ENCODE measurements around the gene ITGB3. TPM values are rescaled to one million over a fixed set of nuclear protein-coding genes. Genes with fewer than 3 reads are reported as not detected.

The ITGB3 gene
- total and polyA plus RNA-seq, 10 of the 15 experiments (the other 5 are each of a cell fraction or from before 2014, with no cell fraction given), result 0.69 to 22.8 (median 13.6) TPM

DNA sequence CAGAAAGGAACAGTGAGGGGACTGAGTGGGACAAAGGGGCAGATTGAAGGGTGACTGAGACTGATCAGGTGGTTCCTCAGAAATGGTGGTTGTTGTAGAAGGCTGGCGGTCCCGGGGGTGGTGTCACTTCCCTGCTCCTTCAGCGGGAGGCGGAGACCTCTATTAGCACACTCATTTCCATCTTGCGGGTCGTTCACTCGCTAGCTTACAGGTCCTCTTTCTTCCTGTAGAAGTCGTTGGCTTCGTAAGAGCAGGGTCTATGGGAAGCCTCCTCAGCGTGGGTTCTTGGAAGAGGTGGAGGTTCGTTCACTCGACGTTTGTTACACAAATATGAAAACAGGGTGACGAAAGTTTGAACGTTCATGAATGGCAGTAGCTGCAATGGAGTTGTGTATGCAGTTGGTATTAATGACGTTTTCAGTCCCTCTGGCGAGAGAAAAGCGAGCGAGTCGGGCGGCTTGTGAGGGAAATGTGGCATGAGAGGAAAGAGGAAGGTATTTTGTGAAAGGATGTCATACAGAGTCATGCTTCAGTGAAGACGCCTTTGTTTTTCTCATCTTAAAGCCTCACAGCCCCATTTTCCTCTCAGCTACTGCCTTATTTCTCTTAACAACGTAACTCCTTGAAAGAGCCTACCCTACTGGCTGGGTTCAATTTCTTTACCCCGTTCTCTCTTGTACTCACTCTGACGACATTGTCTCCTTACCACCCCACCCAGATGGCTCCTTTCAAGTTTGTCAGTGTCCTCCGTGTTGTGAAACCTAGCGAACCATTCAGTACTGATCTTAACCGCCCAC is 70.8 kb downstream of the ITGB3 start (continued):
- TF ChIP-seq, protein P1, sequence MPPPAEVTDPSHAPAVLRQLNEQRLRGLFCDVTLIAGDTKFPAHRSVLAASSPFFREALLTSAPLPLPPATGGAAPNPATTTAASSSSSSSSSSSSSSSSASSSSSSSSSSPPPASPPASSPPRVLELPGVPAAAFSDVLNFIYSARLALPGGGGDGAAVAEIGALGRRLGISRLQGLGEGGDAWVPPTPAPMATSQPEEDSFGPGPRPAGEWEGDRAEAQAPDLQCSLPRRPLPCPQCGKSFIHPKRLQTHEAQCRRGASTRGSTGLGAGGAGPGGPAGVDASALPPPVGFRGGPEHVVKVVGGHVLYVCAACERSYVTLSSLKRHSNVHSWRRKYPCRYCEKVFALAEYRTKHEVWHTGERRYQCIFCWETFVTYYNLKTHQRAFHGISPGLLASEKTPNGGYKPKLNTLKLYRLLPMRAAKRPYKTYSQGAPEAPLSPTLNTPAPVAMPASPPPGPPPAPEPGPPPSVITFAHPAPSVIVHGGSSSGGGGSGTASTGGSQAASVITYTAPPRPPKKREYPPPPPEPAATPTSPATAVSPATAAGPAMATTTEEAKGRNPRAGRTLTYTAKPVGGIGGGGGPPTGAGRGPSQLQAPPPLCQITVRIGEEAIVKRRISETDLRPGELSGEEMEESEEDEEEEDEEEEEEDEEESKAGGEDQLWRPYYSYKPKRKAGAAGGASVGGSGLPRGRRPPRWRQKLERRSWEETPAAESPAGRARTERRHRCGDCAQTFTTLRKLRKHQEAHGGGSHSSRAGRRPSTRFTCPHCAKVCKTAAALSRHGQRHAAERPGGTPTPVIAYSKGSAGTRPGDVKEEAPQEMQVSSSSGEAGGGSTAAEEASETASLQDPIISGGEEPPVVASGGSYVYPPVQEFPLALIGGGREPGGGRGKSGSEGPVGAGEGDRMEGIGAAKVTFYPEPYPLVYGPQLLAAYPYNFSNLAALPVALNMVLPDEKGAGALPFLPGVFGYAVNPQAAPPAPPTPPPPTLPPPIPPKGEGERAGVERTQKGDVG (CRISPR knock-in tag; IDR thresholded peaks at IDR 0.05), result peak; percentile 28; the same call in 1 of the 2 replicates
- TF ChIP-seq ATF7 (IDR thresholded peaks at IDR 0.05; ENCODE audit: low read depth) (peak; percentile 45; the same call in 1 of the 2 replicates), NRF1 (conservative IDR thresholded peaks at IDR 0.05; ENCODE audit: low read depth, low read length) (no peak), BRCA1 (IDR thresholded peaks at IDR 0.05; ENCODE audit: low read depth, low read length) (no peak), RAD51 (IDR thresholded peaks at IDR 0.05) (peak; percentile 27; the same call in 1 of the 2 replicates), TCF12 (IDR thresholded peaks at IDR 0.05; ENCODE audit: low read depth, low read length) (peak; percentile 74; the same call in 1 of the 2 replicates), STAT1 (conservative IDR thresholded peaks at IDR 0.05) (no peak), IKZF2 (IDR thresholded peaks at IDR 0.05) (peak; percentile 30 to 41; a peak in 3 of 4 replicates), TBL1XR1 (IDR thresholded peaks at IDR 0.05; ENCODE audit: low read depth, low read length) (no peak), HCFC1 (IDR thresholded peaks at IDR 0.05; ENCODE audit: low read length) (no peak), FOXM1 (IDR thresholded peaks at IDR 0.05; ENCODE audit: low read depth, low read length) (no peak), CBX5 (IDR thresholded peaks at IDR 0.05; ENCODE audit: low read depth) (no peak), PAX5 (IDR thresholded peaks at IDR 0.05; ENCODE audit: borderline replicate concordance, low read depth, low read length) (peak; percentile 89), MXI1 (IDR thresholded peaks at IDR 0.05; ENCODE audit: low read depth, low read length) (peak; percentile 57; the same call in 1 of the 2 replicates), CREB1 (IDR thresholded peaks at IDR 0.05; ENCODE audit: low read depth) (peak; percentile 68)
- TF ChIP-seq, protein P2, sequence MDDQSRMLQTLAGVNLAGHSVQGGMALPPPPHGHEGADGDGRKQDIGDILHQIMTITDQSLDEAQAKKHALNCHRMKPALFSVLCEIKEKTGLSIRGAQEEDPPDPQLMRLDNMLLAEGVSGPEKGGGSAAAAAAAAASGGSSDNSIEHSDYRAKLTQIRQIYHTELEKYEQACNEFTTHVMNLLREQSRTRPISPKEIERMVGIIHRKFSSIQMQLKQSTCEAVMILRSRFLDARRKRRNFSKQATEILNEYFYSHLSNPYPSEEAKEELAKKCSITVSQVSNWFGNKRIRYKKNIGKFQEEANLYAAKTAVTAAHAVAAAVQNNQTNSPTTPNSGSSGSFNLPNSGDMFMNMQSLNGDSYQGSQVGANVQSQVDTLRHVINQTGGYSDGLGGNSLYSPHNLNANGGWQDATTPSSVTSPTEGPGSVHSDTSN (IDR thresholded peaks at IDR 0.05; ENCODE audit: insufficient replicate concordance, low read depth, low read length), result peak; percentile 19
- TF ChIP-seq, protein P3, sequence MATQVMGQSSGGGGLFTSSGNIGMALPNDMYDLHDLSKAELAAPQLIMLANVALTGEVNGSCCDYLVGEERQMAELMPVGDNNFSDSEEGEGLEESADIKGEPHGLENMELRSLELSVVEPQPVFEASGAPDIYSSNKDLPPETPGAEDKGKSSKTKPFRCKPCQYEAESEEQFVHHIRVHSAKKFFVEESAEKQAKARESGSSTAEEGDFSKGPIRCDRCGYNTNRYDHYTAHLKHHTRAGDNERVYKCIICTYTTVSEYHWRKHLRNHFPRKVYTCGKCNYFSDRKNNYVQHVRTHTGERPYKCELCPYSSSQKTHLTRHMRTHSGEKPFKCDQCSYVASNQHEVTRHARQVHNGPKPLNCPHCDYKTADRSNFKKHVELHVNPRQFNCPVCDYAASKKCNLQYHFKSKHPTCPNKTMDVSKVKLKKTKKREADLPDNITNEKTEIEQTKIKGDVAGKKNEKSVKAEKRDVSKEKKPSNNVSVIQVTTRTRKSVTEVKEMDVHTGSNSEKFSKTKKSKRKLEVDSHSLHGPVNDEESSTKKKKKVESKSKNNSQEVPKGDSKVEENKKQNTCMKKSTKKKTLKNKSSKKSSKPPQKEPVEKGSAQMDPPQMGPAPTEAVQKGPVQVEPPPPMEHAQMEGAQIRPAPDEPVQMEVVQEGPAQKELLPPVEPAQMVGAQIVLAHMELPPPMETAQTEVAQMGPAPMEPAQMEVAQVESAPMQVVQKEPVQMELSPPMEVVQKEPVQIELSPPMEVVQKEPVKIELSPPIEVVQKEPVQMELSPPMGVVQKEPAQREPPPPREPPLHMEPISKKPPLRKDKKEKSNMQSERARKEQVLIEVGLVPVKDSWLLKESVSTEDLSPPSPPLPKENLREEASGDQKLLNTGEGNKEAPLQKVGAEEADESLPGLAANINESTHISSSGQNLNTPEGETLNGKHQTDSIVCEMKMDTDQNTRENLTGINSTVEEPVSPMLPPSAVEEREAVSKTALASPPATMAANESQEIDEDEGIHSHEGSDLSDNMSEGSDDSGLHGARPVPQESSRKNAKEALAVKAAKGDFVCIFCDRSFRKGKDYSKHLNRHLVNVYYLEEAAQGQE (IDR thresholded peaks at IDR 0.05; ENCODE audit: low read depth, low read length), result no peak
- TF ChIP-seq, protein P4, sequence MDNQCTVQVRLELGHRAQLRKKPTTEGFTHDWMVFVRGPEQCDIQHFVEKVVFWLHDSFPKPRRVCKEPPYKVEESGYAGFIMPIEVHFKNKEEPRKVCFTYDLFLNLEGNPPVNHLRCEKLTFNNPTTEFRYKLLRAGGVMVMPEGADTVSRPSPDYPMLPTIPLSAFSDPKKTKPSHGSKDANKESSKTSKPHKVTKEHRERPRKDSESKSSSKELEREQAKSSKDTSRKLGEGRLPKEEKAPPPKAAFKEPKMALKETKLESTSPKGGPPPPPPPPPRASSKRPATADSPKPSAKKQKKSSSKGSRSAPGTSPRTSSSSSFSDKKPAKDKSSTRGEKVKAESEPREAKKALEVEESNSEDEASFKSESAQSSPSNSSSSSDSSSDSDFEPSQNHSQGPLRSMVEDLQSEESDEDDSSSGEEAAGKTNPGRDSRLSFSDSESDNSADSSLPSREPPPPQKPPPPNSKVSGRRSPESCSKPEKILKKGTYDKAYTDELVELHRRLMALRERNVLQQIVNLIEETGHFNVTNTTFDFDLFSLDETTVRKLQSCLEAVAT (IDR thresholded peaks at IDR 0.05), result no peak; the same call in 1 of the 2 replicates
- TF ChIP-seq, protein P5, sequence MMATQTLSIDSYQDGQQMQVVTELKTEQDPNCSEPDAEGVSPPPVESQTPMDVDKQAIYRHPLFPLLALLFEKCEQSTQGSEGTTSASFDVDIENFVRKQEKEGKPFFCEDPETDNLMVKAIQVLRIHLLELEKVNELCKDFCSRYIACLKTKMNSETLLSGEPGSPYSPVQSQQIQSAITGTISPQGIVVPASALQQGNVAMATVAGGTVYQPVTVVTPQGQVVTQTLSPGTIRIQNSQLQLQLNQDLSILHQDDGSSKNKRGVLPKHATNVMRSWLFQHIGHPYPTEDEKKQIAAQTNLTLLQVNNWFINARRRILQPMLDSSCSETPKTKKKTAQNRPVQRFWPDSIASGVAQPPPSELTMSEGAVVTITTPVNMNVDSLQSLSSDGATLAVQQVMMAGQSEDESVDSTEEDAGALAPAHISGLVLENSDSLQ (IDR thresholded peaks at IDR 0.05), result peak; percentile 44; the same call in 1 of the 2 replicates
